ENCODE measurements around the gene FST.

The FST gene

DNA sequence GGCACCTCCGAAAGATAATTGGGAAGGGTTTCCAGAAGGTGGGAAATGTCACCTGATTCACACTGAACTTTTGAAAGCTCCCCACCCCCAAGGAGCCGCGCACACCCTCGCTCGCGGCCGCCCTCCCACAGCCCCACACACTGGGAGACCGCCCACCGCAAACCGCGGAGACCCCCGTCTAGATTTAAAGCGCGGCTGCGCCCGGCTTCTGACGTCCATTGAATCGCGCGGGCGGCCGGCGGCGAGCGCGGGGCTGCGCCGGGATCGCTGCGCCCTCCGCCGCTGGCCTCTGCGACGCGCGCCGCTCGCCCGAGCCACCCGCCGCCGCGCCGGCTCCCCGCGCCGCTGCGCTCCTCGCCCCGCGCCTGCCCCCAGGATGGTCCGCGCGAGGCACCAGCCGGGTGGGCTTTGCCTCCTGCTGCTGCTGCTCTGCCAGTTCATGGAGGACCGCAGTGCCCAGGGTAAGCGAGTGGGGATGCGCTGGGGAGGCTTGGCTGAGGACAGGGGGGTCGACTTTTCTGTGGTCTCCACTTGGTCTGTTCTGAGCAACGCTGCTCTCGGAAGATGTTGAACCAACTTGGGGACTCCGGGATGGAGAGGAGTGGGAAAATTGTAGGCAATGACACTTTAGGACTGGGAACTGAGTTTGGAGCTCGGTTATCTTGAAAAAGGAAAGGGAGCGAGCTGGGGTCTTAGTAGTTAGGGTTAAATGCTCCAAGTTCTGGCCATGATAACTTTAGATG is at the start of gene FST:
Gene FST (plus strand): TSS at position 214 of the 743 bp plus-strand sequence. CDS start 163 bp downstream, at position 377.
- no peak for DNase-seq (ENCODE audit: low read depth)

DNA sequence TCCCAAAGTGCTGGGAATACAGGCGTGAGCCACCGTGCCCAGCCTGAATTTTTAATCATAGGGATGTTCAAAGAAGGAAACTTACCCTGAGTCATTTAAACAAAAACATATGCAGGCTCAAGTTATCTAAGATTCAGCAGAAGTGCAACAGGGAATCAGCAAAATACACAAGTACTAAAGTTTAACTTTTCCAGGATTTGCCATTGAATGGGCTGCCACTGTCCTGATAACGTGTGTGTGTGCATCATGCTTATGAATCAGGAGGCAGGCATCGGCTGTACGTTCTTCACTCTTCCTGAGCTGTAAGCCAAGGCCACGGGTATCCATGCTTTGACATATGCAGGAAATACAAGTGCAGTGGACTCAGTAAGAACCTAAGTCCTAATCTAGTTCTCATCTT is 48.8 kb upstream of the FST start:
- DNase-seq (ENCODE audit: low read depth) = no peak

GRCh38 chr5:53433026-53433425 is 47.4 kb upstream of the FST start:
- DNase-seq (ENCODE audit: low read depth) = no peak

- DNase-seq (ENCODE audit: low read depth) = no peak
Observed at GRCh38 chr5:53434541-53434940, 45.9 kb upstream of the FST start.

- no peak for DNase-seq (ENCODE audit: low read depth)
Observed at GRCh38 chr5:53436480-53437191, 43.8 kb upstream of the FST start.

- no peak for DNase-seq (ENCODE audit: low read depth)
Observed at GRCh38 chr5:53438079-53438478, 42.4 kb upstream of the FST start.

- DNase-seq (ENCODE audit: low read depth) = no peak
Observed at GRCh38 chr5:53438486-53439472, 41.6 kb upstream of the FST start.

- DNase-seq (ENCODE audit: low read depth) = no peak
Observed at GRCh38 chr5:53442961-53443360, 37.5 kb upstream of the FST start.

GRCh38 chr5:53445569-53445968 is 34.9 kb upstream of the FST start:
- no peak for DNase-seq (ENCODE audit: low read depth)

GRCh38 chr5:53446908-53447307 is 33.5 kb upstream of the FST start:
- DNase-seq (ENCODE audit: low read depth) = no peak

DNA sequence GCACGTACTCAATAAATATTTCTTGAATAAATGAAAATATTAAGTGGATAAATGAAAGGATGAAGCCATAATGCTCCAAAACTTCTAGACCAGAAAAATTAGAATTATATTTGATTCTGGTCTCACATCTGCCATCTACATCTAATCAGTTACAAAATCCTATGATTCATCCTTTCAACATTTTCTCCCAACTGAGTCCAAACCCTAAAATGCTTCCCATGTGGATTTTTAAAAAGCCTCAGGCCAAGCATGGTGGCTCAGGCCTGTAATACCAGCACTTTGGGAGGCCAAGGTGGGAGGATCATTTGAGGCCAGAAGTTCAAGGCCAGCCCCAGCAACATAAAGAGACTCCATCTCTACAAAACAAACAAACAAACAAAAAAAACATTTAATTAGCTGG is 31.6 kb upstream of the FST start:
- DNase-seq (ENCODE audit: low read depth) = no peak

GRCh38 chr5:53453898-53454718 is 26.3 kb upstream of the FST start:
- DNase-seq (ENCODE audit: low read depth) = no peak

- DNase-seq (ENCODE audit: low read depth) = no peak
Observed at GRCh38 chr5:53454719-53455000, 25.8 kb upstream of the FST start.

DNA sequence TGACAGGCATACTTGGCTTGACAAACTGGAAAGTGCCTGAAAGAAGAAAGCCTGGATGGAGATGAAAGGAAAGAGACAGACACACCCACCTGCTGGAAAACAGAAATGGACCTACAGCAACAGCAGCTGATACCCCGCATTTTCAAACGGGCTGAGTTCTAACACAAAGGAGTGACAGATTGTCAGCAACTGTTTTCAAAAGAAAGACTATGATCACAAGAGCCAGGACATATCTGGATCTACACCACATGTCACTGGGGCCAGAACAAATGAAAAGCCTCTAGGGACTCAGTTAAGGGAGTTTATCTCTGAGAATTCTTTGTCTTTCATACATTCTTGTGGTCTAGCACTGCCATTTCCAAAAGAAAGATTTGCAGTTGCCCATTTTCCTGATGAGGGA is 24.1 kb upstream of the FST start:
- no peak for DNase-seq (ENCODE audit: low read depth)

DNA sequence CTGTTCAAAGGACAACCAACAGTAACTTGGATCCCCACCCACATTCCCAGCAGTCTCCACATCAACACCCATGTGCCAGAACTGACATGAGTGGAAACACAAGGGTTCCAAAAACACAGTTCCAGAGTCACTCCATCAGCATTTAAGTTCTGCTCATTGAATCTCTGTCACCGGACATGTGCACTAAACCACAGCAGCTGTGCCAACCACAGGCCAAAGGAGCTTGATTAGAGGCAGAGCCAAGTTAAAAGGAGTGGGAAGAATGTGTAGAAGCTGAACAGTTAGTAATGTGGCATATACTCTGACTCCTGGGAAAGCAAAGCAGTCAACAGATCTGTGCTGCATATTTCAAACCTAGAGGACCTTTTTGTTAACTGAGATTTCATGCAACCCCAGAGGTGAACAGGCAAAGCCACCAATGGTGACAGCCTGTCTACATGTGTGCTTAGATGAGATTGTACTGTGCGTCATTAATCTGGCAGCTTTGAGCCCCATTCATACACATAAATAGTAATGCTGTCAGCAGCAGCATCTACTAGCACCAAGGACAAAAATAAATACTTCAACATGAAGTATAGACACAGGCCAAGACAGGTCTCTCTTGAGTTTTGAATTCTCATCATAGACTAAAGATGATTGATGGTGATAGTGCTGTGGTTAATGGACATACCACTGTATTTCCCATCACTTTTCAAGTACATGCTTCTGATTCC is 16.4 kb upstream of the FST start:
- no peak for DNase-seq (ENCODE audit: low read depth)

DNA sequence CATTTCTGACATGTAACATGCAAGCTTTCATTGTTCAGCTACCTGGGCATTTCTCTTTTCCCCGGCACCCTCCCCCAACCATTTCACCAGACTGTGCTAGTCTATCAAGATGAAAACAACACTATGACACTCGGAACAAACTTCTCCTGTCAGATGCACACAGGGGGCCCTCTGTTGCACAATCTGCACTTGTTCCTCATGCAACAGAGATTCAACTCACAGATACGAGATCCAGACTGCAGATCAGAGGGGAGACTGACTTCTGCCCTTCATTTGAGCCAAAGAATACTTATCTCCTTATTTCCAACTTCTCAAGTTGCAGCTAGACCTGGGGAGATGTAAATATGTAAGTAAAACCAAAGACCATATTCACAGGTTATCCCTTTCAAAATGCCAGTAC is 15.7 kb upstream of the FST start:
- no peak for DNase-seq (ENCODE audit: low read depth)

DNA sequence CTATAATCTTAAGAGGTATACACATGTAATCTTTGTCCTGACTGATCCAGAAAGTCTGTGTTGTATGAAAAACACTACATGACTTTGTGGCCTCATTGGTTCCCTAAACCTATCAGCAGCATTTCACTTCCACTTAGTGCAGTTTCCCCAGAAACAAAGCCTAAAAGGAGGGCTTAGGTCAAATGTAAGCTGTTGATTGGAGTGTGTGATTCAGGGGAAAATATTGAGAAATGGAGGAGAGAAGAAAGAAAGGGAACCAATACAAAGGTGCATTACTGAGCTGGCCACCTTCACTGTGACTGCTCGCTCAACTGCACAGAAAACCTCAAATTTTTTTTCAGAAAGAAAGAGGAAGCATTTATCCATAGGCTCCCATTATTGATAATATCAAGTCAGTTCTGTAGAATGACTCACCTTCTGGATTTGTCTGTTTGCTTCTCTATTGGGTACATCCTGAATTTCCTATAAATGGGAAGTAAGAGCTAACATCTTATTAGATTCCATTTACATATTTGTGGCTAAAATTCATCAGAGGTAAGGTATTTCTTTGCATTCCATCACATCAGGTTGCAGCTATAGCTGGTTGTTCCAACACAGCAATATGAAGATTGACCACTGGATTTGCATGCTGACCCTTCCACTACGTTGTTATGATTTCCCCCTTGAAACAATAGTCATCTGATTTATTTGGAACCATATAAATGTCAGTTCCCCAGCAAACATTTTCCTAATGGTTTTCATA is 10.3 kb upstream of the FST start:
- no peak for DNase-seq (ENCODE audit: low read depth)

DNA sequence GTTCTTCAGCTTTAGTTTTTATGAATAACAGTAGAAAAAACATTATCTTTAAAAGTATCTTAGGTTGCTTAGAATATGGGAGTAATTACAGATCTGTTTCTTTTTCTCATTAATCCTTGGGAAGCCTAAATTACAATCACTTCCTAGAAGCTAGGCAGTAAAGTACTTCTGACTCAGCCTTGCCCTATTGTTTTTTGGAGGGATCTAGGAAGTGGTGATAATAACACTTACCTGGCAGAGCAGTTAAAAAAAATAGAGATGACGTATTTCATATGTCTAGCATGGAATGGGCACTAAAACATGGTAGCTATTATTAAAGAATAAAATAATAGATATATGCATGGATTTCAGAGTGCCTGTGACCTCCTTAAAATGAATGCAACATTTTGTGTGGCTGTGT is 8.2 kb upstream of the FST start:
- no peak for DNase-seq (ENCODE audit: low read depth)

- no peak for DNase-seq (ENCODE audit: low read depth)
Observed at GRCh38 chr5:53472720-53473510, 7.5 kb upstream of the FST start.

- no peak for DNase-seq (ENCODE audit: low read depth)
Observed at GRCh38 chr5:53473633-53474032, 6.8 kb upstream of the FST start.
